Right atrium auricular region (tissue), 2 donors: Measurements from ENCODE around the gene LRCH1. TPM values are rescaled to one million over a fixed set of nuclear protein-coding genes. Genes with fewer than 3 reads are reported as not detected.
"Not testable (repeated sequence)": the region's sequence is repeated elsewhere in the genome, so short reads cannot be mapped to it uniquely, and the experiment has no call there.

ENCODE experiments used
- DNase-seq: peaks from one replicate; pipeline ENCODE4 v3.0.0-alpha.2; 2019; ENCODE audit warnings: low spot score
- H3K27ac ChIP-seq, 2 donors: fragments of 200-600 bp; sonication (generic); 1 replicate in 1 of 2; 2 replicates in 1 of 2; pipeline ENCODE4 v1.5.1; 2016 to 2019
- H3K27me3 ChIP-seq, 2 donors: fragments of 200-600 bp; sonication (generic); one replicate each; pipeline versions ENCODE4 v1.5.1 to v1.6.0; 2017 to 2019
- H3K36me3 ChIP-seq: fragments of 200-600 bp; sonication (generic); one replicate; pipeline ENCODE4 v1.5.1; 2016
- H3K4me1 ChIP-seq, 2 donors: fragments of 200-600 bp; sonication (generic); one replicate each; pipeline versions ENCODE4 v1.5.1 to v1.6.0; 2017 to 2019
- H3K4me3 ChIP-seq, 2 donors: fragments of 200-600 bp; sonication (generic); 1 replicate in 1 of 2; 2 replicates in 1 of 2; pipeline ENCODE4 v1.5.1; 2017 to 2019; ENCODE audit warnings: mild to moderate bottlenecking in 1 of 2, moderate library complexity in 1 of 2
- H3K9me3 ChIP-seq, 2 donors: fragments of 200-600 bp; sonication (generic); one replicate each; pipeline ENCODE4 v1.5.1; 2019
- CTCF ChIP-seq, 2 donors: fragments of 200-600 bp; sonication (generic); IDR thresholded peaks; one replicate each; pipeline ENCODE4 v1.5.1; 2019; ENCODE audit warnings: antibody characterized with exemption in 2 of 2
- total RNA-seq, 2 donors: library from RNA; depleted of rRNA; stranded (reverse); fragments of >200 nt; gene quantifications; one replicate each; pipeline ENCODE4 v1.1.0, GENCODE V29; 2016

The LRCH1 gene
- total RNA-seq, 2 donors from 2014 or later, result 6.9 to 10.9 TPM

DNA sequence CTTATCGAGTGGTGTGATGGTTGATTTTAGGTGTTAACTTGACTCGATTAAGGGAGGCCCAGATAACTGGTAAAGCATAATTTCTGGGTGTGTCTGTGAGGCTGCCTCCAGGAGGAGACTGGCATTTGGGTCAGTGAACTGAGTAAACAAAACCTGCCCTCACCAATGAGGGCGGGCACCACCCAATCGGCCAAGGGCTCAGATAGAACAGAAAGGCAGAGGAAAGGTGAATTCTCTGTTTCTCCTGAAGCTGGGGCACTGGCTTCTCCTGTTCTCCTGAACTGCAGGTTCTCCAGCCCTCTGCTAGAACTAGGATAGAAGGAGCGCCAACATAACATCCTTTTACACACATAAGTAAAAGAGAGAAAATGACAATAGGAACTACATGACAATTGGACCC is 208.9 kb downstream of the LRCH1 start:
- Histone ChIP-seq H3K27me3 (no peaks in the 10 kb centered on the region), H3K9me3 (no peaks in the 10 kb centered on the region), H3K4me3 (no peak overlapping the region), H3K4me1 (peaks cover 0 to 4% of the 10 kb centered on the region in 2 donors), H3K36me3 (no peaks in the 10 kb centered on the region), H3K27ac (no peak overlapping the region)
- no peak for DNase-seq
- TF ChIP-seq CTCF (IDR thresholded peaks at IDR 0.05), result no peak

- not testable (repeated sequence) for H3K4me3 ChIP-seq, H3K9me3 ChIP-seq, H3K27ac ChIP-seq, DNase-seq, H3K4me1 ChIP-seq, H3K27me3 ChIP-seq, H3K36me3 ChIP-seq
Measured at GRCh38 chr13:46769925-46770324, 217.0 kb downstream of the LRCH1 start.

DNA sequence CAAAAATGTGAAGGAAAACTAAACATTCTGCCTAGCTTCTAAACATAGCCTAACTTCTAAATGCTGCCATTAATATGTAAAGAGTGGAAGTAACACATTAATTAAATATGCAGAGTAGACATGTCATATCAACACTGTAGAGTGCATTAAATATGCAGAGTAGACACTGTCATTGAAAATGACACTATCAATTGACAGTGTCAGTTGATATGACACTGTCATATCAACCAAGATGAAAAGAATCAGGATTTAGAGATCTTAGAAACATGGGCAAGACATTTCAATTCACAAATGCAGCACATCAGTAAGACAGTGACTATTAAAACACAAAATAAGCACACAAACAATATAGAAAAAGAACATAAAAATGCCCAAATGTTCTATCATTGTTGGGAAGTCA is 218.7 kb downstream of the LRCH1 start:
- TF ChIP-seq CTCF (IDR thresholded peaks at IDR 0.05), result no peak
- no peaks in the 10 kb centered on the region for H3K27me3 ChIP-seq

GRCh38 chr13:46773541-46773940 is 220.6 kb downstream of the LRCH1 start:
- Histone ChIP-seq H3K27ac (no peak overlapping the region), H3K4me3 (no peak overlapping the region), H3K9me3 (no peaks in the 10 kb centered on the region), H3K4me1 (peaks cover 0 to 16% of the 10 kb centered on the region in 2 donors), H3K36me3 (peaks cover 30% of the 10 kb centered on the region), H3K27me3 (no peaks in the 10 kb centered on the region)
- no peak for DNase-seq
- TF ChIP-seq CTCF (IDR thresholded peaks at IDR 0.05), result no peak

More for the DNA sequence above, 218.7 kb downstream of the LRCH1 start:
- peaks cover 13% of the 10 kb centered on the region for H3K36me3 ChIP-seq
- peaks cover 0 to 16% of the 10 kb centered on the region in 2 donors for H3K4me1 ChIP-seq
- H3K9me3 ChIP-seq, result no peaks in the 10 kb centered on the region
- H3K27ac ChIP-seq, result no peak overlapping the region
- no peak overlapping the region for H3K4me3 ChIP-seq
- DNase-seq, result no peak

- H3K27ac ChIP-seq, result peak overlapping the region in 1 of 2 donors; percentile 52
- DNase-seq, result no peak
- peaks cover 0 to 16% of the 10 kb centered on the region in 2 donors for H3K4me1 ChIP-seq
- no peak for TF ChIP-seq CTCF (IDR thresholded peaks at IDR 0.05)
- H3K27me3 ChIP-seq, result no peaks in the 10 kb centered on the region
- no peaks in the 10 kb centered on the region for H3K9me3 ChIP-seq
- no peak overlapping the region for H3K4me3 ChIP-seq
- peaks cover 49% of the 10 kb centered on the region for H3K36me3 ChIP-seq
Measured at GRCh38 chr13:46775385-46776107, 222.6 kb downstream of the LRCH1 start.

DNA sequence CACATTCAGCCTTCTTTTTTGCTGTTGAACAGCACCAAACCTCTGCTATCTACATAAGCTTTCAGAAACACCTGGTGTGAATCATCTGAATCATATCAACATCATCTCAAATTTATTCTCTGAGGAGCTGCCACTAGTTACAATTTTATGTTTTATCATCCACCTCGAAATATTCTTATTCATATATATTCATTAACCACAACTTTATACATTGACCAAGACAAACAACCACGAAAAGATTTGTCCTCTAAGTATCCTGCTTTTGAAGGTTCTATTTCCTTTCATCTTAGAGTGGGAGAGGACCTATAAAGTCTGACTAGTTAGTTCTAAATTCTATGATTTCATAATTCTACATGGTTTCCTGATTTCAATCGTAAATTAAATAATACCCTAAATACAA is 225.1 kb downstream of the LRCH1 start:
- H3K27ac ChIP-seq, result peak overlapping the region in 1 of 2 donors; percentile 28
- H3K4me3 ChIP-seq, result no peak overlapping the region
- no peak for DNase-seq
- TF ChIP-seq CTCF (IDR thresholded peaks at IDR 0.05), result no peak
- no peaks in the 10 kb centered on the region for H3K27me3 ChIP-seq
- peaks cover 0 to 16% of the 10 kb centered on the region in 2 donors for H3K4me1 ChIP-seq
- no peaks in the 10 kb centered on the region for H3K9me3 ChIP-seq
- peaks cover 75% of the 10 kb centered on the region for H3K36me3 ChIP-seq
